NT2/D1 (cell line): ENCODE data around the gene ZFP62.

Experiments
- SUZ12 ChIP-seq: IDR thresholded peaks from 2 replicates; pipeline ENCODE4 v1.6.1; 2011; ENCODE audit not compliant: insufficient read length, insufficient read depth; ENCODE audit errors: extremely low read depth
- YY1 ChIP-seq: IDR thresholded peaks from 2 replicates; pipeline ENCODE4 v1.6.1; 2011; ENCODE audit not compliant: insufficient read length, insufficient read depth
- ZNF274 ChIP-seq: IDR thresholded peaks from 2 replicates; pipeline ENCODE4 v1.6.1; 2011; ENCODE audit warnings: mild to moderate bottlenecking, low read depth, low read length

- TF ChIP-seq ZNF274 (no peak), YY1 (no peak), SUZ12 (no peak)
Observed at GRCh38 chr5:180830253-180831138, 30.6 kb downstream of the ZFP62 start.
